HepG2 (cell line): ENCODE measurements around the gene ESAM. TPM values are rescaled to one million over a fixed set of nuclear protein-coding genes. Genes with fewer than 3 reads are reported as not detected.

Source experiments
- ARHGAP35 ChIP-seq: sonication (generic); formaldehyde crosslinking; IDR thresholded peaks from 2 replicates; pipeline ENCODE4 v1.9.0; 2022; ENCODE audit warnings: mild to moderate bottlenecking, inconsistent platforms, moderate library complexity, missing genetic modification reagents, borderline replicate concordance
- ATF2 ChIP-seq: sonication (generic); formaldehyde crosslinking; IDR thresholded peaks from 2 replicates; pipeline ENCODE4 v1.4.0; 2020; ENCODE audit warnings: missing genetic modification reagents
- ATM ChIP-seq: fragments of 450-650 bp; IDR thresholded peaks from 2 replicates; pipeline ENCODE4 v1.7.1; 2017; ENCODE audit warnings: mild to moderate bottlenecking, borderline replicate concordance
- BRD4 ChIP-seq: sonication (generic); formaldehyde crosslinking; IDR thresholded peaks from 2 replicates; pipeline ENCODE4 v1.4.0; 2020; ENCODE audit warnings: missing genetic modification reagents
- CBX5 ChIP-seq: sonication (generic); formaldehyde crosslinking; IDR thresholded peaks from 2 replicates; pipeline ENCODE4 v1.4.0; 2020; ENCODE audit warnings: missing genetic modification reagents, borderline replicate concordance
- FOXJ3 ChIP-seq: sonication (generic); formaldehyde crosslinking; IDR thresholded peaks from 2 replicates; pipeline ENCODE4 v1.4.0; 2020; ENCODE audit warnings: missing genetic modification reagents, mild to moderate bottlenecking, borderline replicate concordance
- GMEB1 ChIP-seq: sonication (generic); formaldehyde crosslinking; IDR thresholded peaks from 2 replicates; pipeline ENCODE4 v1.5.1; 2020; ENCODE audit warnings: missing genetic modification reagents, mild to moderate bottlenecking, borderline replicate concordance
- HOXA5 ChIP-seq: sonication (generic); formaldehyde crosslinking; IDR thresholded peaks from 2 replicates; pipeline ENCODE4 v1.4.0; 2020; ENCODE audit warnings: missing genetic modification reagents
- NCOA5 ChIP-seq: sonication (generic); formaldehyde crosslinking; IDR thresholded peaks from 2 replicates; pipeline ENCODE4 v1.4.0; 2020; ENCODE audit warnings: missing genetic modification reagents
- PLRG1 ChIP-seq: fragments of 450-650 bp; conservative IDR thresholded peaks from 2 replicates; pipeline ENCODE4 v1.6.1; 2016
- PTBP1 ChIP-seq: fragments of 200-400 bp; formaldehyde crosslinking; IDR thresholded peaks from 2 replicates; pipeline ENCODE4 v1.6.1; 2018; ENCODE audit warnings: low read length, low read depth; ENCODE audit not compliant: poor library complexity, severe bottlenecking
- RCOR2 ChIP-seq: IDR thresholded peaks from 2 replicates; pipeline ENCODE4 v1.6.1; 2016; ENCODE audit warnings: missing biosample characterization, missing genetic modification reagents
- TCF12 ChIP-seq, 2 experiments: fragments of 450-650 bp in 1 of 2; sonication (generic) in 1 of 2; formaldehyde crosslinking in 1 of 2; IDR thresholded peaks; 2 replicates each; pipeline versions ENCODE4 v1.6.1 to v1.8.0; 2017 to 2022; ENCODE audit warnings: antibody characterized with exemption in 1 of 2, mild to moderate bottlenecking in 1 of 2, missing genetic modification reagents in 1 of 2, moderate library complexity in 1 of 2
- TEF ChIP-seq: sonication (generic); formaldehyde crosslinking; IDR thresholded peaks from 2 replicates; pipeline ENCODE4 v1.5.0; 2020; ENCODE audit warnings: missing genetic modification reagents
- THYN1 ChIP-seq: sonication (generic); formaldehyde crosslinking; IDR thresholded peaks from 2 replicates; pipeline ENCODE4 v1.8.1; 2023; ENCODE audit warnings: low read depth, mild to moderate bottlenecking, moderate library complexity, missing genetic modification reagents, borderline replicate concordance
- ZBED4 ChIP-seq: sonication (generic); formaldehyde crosslinking; IDR thresholded peaks from 2 replicates; pipeline ENCODE4 v1.4.0; 2020; ENCODE audit warnings: missing genetic modification reagents, borderline replicate concordance
- ZBTB21 ChIP-seq: sonication (generic); formaldehyde crosslinking; IDR thresholded peaks from 2 replicates; pipeline ENCODE4 v1.4.0; 2020; ENCODE audit warnings: missing genetic modification reagents
- ZMAT5 ChIP-seq: sonication (generic); formaldehyde crosslinking; IDR thresholded peaks from 2 replicates; pipeline ENCODE4 v1.5.0; 2020; ENCODE audit warnings: mild to moderate bottlenecking, low read depth, missing genetic modification reagents, borderline replicate concordance
- ZNF180 ChIP-seq: sonication (generic); formaldehyde crosslinking; IDR thresholded peaks from 2 replicates; pipeline ENCODE4 v1.4.0; 2020; ENCODE audit warnings: low read depth, missing genetic modification reagents, borderline replicate concordance
- ZNF207 ChIP-seq: fragments of 450-650 bp; IDR thresholded peaks from 2 replicates; pipeline ENCODE4 v1.6.1; 2016; ENCODE audit warnings: antibody characterized with exemption, borderline replicate concordance
- ZNF317 ChIP-seq: sonication (generic); formaldehyde crosslinking; IDR thresholded peaks from 2 replicates; pipeline ENCODE4 v1.5.0; 2020; ENCODE audit warnings: mild to moderate bottlenecking, missing genetic modification reagents
- polyA plus RNA-seq, 8 experiments: library from polyadenylated mRNA; depleted of rRNA in 3 of 8; stranded (reverse) in 7 of 8; unstranded in 1 of 8; fragments of >200 nt; fragmentation: Illumina TruSeq in 4 of 8; extraction: Trizol in 4 of 8; gene quantifications; 2 replicates each; pipeline versions ENCODE4 v1.2.1 to v1.2.3, GENCODE V29; 2011 to 2016; ENCODE audit warnings: low read depth in 4 of 8, missing spikeins in 1 of 8, mixed read lengths in 1 of 8; ENCODE audit not compliant: insufficient read depth in 1 of 8
- total RNA-seq, 5 experiments: library from RNA; depleted of rRNA; stranded (reverse); fragments of >200 nt; fragmentation: Illumina TruSeq; extraction: Trizol; gene quantifications; 2 replicates each; pipeline ENCODE4 v1.2.3, GENCODE V29; 2016; ENCODE audit warnings: low read depth in 1 of 5

Gene ESAM
- total and polyA plus RNA-seq, 2 of the 13 experiments (the other 11 are each of a cell fraction or from before 2014, with no cell fraction given): 1.2 to 6.8 TPM

- TF ChIP-seq PTBP1 (no peak), ATF2 (CRISPR knock-in tag) (no peak), ZBTB21 (CRISPR knock-in tag) (no peak), CBX5 (CRISPR knock-in tag) (no peak), RCOR2 (CRISPR knock-in tag) (no peak), ZMAT5 (CRISPR knock-in tag) (no peak), ZNF180 (CRISPR knock-in tag) (no peak), BRD4 (CRISPR knock-in tag) (no peak), ZBED4 (0 out of 2 replicates have a peak, but pooled peaks have one; percentile 46), ARHGAP35 (no peak), ZNF317 (CRISPR knock-in tag) (no peak), HOXA5 (CRISPR knock-in tag) (no peak), GMEB1 (CRISPR knock-in tag) (peak; percentile 40; the same call in 1 of the 2 replicates), TCF12 (IDR thresholded peaks at IDR 0.05) (no peak), TCF12 (CRISPR knock-in tag; IDR thresholded peaks at IDR 0.05) (no peak), THYN1 (no peak), ZNF207 (no peak), PLRG1 (no peak), NCOA5 (CRISPR knock-in tag) (no peak), FOXJ3 (CRISPR knock-in tag) (no peak), ATM (no peak), TEF (no peak)
Measured at GRCh38 chr11:124758355-124759265, 3.5 kb downstream of the ESAM start (continued).
